PFSK-1 (cell line): ENCODE data around the gene CHIT1.

Source experiments
- FOXP2 ChIP-seq: optimal IDR thresholded peaks from 2 replicates; pipeline ENCODE3; 2011; ENCODE audit warnings: borderline replicate concordance, control low read depth, inconsistent platforms; ENCODE audit not compliant: insufficient read depth; ENCODE audit errors: extremely low read length, extremely low read depth
- POLR2AphosphoS5 ChIP-seq: IDR thresholded peaks from 2 replicates; pipeline ENCODE4 v1.6.1; 2012; ENCODE audit warnings: low read depth, mild to moderate bottlenecking, control low read depth, low read length, moderate library complexity
- SIN3A ChIP-seq: IDR thresholded peaks from 2 replicates; pipeline ENCODE4 v1.6.1; 2012; ENCODE audit warnings: mild to moderate bottlenecking, low read length, moderate library complexity, borderline replicate concordance; ENCODE audit not compliant: insufficient read depth
- TAF1 ChIP-seq: IDR thresholded peaks from 2 replicates; pipeline ENCODE4 v1.6.1; 2012; ENCODE audit warnings: low read length, control low read depth, borderline replicate concordance; ENCODE audit not compliant: insufficient read depth
- TF ChIP-seq, protein P1 (sequence below), 2 experiments: IDR thresholded peaks; 2 replicates each; pipeline versions ENCODE4 v1.6.1 to v1.8.0; 2011 to 2012; ENCODE audit warnings: low read depth in 2 of 2, low read length in 2 of 2, control low read depth in 1 of 2, inconsistent platforms in 1 of 2, mild to moderate bottlenecking in 1 of 2, moderate library complexity in 1 of 2; ENCODE audit not compliant: insufficient read depth in 1 of 2

DNA sequence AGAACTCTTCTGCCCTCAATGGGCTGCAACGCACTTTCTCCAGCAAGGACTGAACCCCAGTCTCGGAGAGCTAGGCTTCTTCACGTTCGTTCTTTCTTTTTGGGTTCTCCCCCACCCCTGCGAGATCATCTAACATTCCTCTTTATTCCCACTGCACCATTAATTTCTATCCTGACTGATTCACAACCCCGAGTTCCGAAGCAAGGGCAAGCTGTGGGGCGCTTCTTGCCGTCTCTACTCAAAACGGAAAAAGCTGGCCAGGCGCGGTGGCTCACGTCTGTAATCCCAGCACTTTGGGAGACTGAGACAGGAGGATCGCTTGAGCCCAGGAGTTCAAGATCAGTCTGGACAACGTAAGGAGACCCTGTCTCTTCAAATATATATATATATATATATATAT lies 38.4 kb upstream of the CHIT1 start:
- TF ChIP-seq, protein P1, sequence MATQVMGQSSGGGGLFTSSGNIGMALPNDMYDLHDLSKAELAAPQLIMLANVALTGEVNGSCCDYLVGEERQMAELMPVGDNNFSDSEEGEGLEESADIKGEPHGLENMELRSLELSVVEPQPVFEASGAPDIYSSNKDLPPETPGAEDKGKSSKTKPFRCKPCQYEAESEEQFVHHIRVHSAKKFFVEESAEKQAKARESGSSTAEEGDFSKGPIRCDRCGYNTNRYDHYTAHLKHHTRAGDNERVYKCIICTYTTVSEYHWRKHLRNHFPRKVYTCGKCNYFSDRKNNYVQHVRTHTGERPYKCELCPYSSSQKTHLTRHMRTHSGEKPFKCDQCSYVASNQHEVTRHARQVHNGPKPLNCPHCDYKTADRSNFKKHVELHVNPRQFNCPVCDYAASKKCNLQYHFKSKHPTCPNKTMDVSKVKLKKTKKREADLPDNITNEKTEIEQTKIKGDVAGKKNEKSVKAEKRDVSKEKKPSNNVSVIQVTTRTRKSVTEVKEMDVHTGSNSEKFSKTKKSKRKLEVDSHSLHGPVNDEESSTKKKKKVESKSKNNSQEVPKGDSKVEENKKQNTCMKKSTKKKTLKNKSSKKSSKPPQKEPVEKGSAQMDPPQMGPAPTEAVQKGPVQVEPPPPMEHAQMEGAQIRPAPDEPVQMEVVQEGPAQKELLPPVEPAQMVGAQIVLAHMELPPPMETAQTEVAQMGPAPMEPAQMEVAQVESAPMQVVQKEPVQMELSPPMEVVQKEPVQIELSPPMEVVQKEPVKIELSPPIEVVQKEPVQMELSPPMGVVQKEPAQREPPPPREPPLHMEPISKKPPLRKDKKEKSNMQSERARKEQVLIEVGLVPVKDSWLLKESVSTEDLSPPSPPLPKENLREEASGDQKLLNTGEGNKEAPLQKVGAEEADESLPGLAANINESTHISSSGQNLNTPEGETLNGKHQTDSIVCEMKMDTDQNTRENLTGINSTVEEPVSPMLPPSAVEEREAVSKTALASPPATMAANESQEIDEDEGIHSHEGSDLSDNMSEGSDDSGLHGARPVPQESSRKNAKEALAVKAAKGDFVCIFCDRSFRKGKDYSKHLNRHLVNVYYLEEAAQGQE (IDR thresholded peaks at IDR 0.05; ENCODE audit: insufficient read depth in 1 of 2, low read depth in 2 of 2, low read length in 2 of 2) = no peak
- TF ChIP-seq POLR2AphosphoS5 (no peak), SIN3A (no peak), TAF1 (no peak), FOXP2 (no peak)
